HEK293 (cell line): ENCODE results near the gene PHF19.

ENCODE experiments used
- CTCF ChIA-PET: fragments of 350-600 bp; formaldehyde crosslinking; extraction: SDS; loops from one replicate; lab custom pipeline; 2021; ENCODE audit warnings: antibody characterized with exemption; lab: Yijun Ruan, JAX
- POLR2A ChIA-PET: fragments of 300-600 bp; formaldehyde crosslinking; extraction: SDS; loops from one replicate; lab custom pipeline; 2020; ENCODE audit warnings: antibody characterized with exemption, inconsistent platforms; lab: Yijun Ruan, JAX
- H3K27ac ChIP-seq: fragments of 200-500 bp; sonication (Bioruptor generic); 2 replicates; pipeline ENCODE4 v1.5.1; 2014; ENCODE audit warnings: low read depth, low read length, control low read depth, inconsistent platforms; ENCODE audit errors: extremely low read depth
- H3K36me3 ChIP-seq, 2 experiments: fragments of 200-500 bp in 1 of 2; sonication (Bioruptor generic) in 1 of 2; 1 replicate in 1 of 2; 2 replicates in 1 of 2; pipeline ENCODE4 v1.5.1; 2014 to 2017; ENCODE audit warnings: inconsistent platforms in 2 of 2, low read length in 2 of 2; ENCODE audit not compliant: control insufficient read depth in 2 of 2, insufficient read depth in 1 of 2
- H3K4me1 ChIP-seq: fragments of 200-500 bp; sonication (Bioruptor generic); 2 replicates; pipeline ENCODE4 v1.5.1; 2014; ENCODE audit warnings: mild to moderate bottlenecking, low read length, inconsistent platforms; ENCODE audit not compliant: control insufficient read depth, insufficient read depth
- H3K4me3 ChIP-seq: 2 replicates; pipeline ENCODE4 v1.5.1; 2011; ENCODE audit warnings: low read depth, mild to moderate bottlenecking, control low read depth, low read length, moderate library complexity
- H3K9me3 ChIP-seq: fragments of 200-500 bp; sonication (Bioruptor generic); 2 replicates; pipeline ENCODE4 v1.5.1; 2014; ENCODE audit warnings: low read depth, low read length, inconsistent platforms; ENCODE audit not compliant: control insufficient read depth, insufficient read depth
- GLI4 ChIP-seq: fragments of 450-650 bp; formaldehyde crosslinking; IDR thresholded peaks from 2 replicates; pipeline ENCODE4 v1.5.1; 2016; ENCODE audit warnings: missing biosample characterization, missing genetic modification characterization
- GLIS1 ChIP-seq: fragments of 450-650 bp; formaldehyde crosslinking; IDR thresholded peaks from 2 replicates; pipeline ENCODE4 v1.5.1; 2016; ENCODE audit warnings: missing biosample characterization, missing genetic modification characterization
- HOXA7 ChIP-seq: sonication (generic); formaldehyde crosslinking; IDR thresholded peaks from 2 replicates; pipeline ENCODE4 v1.8.1; 2022; ENCODE audit warnings: missing genetic modification reagents, borderline replicate concordance
- MYNN ChIP-seq: fragments of 450-650 bp; formaldehyde crosslinking; IDR thresholded peaks from 2 replicates; pipeline ENCODE4 v1.5.1; 2016; ENCODE audit warnings: missing biosample characterization, missing genetic modification characterization, borderline replicate concordance
- SP2 ChIP-seq: fragments of 450-650 bp; formaldehyde crosslinking; IDR thresholded peaks from 2 replicates; pipeline ENCODE4 v1.5.1; 2016; ENCODE audit warnings: missing biosample characterization, missing genetic modification characterization
- SP3 ChIP-seq: fragments of 450-650 bp; formaldehyde crosslinking; IDR thresholded peaks from 2 replicates; pipeline ENCODE4 v1.5.1; 2016; ENCODE audit warnings: missing biosample characterization, missing genetic modification characterization
- ZFHX2 ChIP-seq: fragments of 450-650 bp; formaldehyde crosslinking; conservative IDR thresholded peaks from 2 replicates; pipeline ENCODE4 v1.5.1; 2016; ENCODE audit warnings: missing biosample characterization, missing genetic modification characterization
- ZNF114 ChIP-seq: fragments of 450-650 bp; formaldehyde crosslinking; IDR thresholded peaks from 2 replicates; pipeline ENCODE4 v1.5.0; 2017; ENCODE audit warnings: missing biosample characterization, missing genetic modification characterization
- TF ChIP-seq, protein P1 (sequence below): fragments of 450-650 bp; formaldehyde crosslinking; IDR thresholded peaks from 2 replicates; pipeline ENCODE4 v1.5.1; 2016; ENCODE audit warnings: missing biosample characterization, missing genetic modification characterization
- TF ChIP-seq, protein P2 (sequence below): fragments of 450-650 bp; formaldehyde crosslinking; IDR thresholded peaks from 2 replicates; pipeline ENCODE4; 2016; ENCODE audit warnings: missing biosample characterization, missing genetic modification characterization
- TF ChIP-seq, protein P3 (sequence below): sonication (generic); formaldehyde crosslinking; IDR thresholded peaks from 2 replicates; pipeline ENCODE4 v1.8.1; 2022; ENCODE audit warnings: mild to moderate bottlenecking, moderate library complexity, missing genetic modification reagents
- TF ChIP-seq, protein P4 (sequence below): fragments of 450-650 bp; formaldehyde crosslinking; IDR thresholded peaks from 2 replicates; pipeline ENCODE4 v1.5.1; 2017; ENCODE audit warnings: missing biosample characterization, missing genetic modification characterization

PHF19 gene

DNA sequence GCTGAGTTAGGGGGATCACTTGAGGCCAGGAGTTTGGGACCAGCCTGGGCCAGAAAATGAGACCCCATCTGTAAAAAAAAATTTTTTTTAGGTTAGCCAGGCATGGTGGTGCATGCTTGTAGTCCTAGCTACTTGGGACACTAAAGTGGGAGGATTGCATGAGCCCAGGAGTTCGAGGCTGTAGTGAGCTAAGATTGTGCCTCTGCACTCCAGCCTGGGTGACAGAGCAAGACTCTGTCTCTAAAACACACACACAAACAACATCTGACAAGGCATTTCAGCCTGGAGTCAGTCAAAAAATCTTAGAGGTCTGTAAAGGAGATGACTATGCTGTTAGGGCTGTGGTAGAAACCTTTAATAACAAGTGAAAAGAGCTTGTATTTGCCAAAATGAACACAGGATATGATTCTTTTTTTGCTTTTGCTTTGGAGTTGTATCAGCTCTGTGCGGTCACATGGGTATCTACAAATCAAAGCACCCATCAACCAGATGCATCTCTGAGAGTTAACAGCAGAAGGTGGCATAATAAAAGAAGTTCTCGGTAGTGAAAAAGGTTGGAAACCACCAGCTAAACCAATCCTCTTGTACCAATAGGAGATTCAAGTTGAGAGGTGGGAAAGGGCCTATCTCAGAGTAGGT lies 30.6 kb downstream of the PHF19 start:
- no peak overlapping the region for H3K27ac ChIP-seq
- TF ChIP-seq SP2 (tag by site-specific recombination) = no peak
- TF ChIP-seq, protein P1, sequence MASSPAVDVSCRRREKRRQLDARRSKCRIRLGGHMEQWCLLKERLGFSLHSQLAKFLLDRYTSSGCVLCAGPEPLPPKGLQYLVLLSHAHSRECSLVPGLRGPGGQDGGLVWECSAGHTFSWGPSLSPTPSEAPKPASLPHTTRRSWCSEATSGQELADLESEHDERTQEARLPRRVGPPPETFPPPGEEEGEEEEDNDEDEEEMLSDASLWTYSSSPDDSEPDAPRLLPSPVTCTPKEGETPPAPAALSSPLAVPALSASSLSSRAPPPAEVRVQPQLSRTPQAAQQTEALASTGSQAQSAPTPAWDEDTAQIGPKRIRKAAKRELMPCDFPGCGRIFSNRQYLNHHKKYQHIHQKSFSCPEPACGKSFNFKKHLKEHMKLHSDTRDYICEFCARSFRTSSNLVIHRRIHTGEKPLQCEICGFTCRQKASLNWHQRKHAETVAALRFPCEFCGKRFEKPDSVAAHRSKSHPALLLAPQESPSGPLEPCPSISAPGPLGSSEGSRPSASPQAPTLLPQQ (tag by site-specific recombination) = no peak
- TF ChIP-seq MYNN (tag by site-specific recombination) = no peak
- ChIA-PET CTCF (interaction anchor here (1.2 to 1.6 kb wide), 2 partner anchors 90 to 91 kb away, joined by 3 to 5 read pairs; no protein-coding TSS in a partner anchor), POLR2A (interaction anchor here (1.3 kb wide), 1 partner anchor 23 kb away, joined by 4 read pairs; no protein-coding TSS in a partner anchor)
- H3K9me3 ChIP-seq = no peaks in the 10 kb centered on the region
- no peak overlapping the region for H3K4me3 ChIP-seq
- H3K4me1 ChIP-seq = no peaks in the 10 kb centered on the region
- H3K36me3 ChIP-seq = no peaks in the 10 kb centered on the region

DNA sequence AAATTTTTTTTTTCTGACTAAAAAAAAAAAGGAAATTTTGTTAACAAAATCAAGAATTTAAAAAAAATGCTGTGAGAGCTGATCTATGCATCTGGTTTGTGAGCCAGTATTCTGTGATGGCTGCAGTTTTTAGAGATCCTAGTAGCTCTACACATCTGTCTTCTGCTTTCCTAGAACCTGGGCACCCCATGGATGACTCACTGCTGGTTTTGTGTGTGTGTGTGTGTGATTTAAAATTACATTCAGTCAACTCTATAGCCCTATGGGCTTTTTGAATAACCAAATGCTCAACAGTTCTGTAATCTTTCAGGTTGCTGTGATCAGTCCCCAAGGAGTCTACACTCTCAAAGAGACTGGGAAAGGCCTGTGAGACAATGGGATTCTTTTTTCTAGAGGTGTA lies 31.7 kb downstream of the PHF19 start:
- TF ChIP-seq ZFHX2 (tag by site-specific recombination) = no peak
- TF ChIP-seq SP3 (tag by site-specific recombination) = no peak
- TF ChIP-seq GLIS1 = no peak
- TF ChIP-seq, protein P2, sequence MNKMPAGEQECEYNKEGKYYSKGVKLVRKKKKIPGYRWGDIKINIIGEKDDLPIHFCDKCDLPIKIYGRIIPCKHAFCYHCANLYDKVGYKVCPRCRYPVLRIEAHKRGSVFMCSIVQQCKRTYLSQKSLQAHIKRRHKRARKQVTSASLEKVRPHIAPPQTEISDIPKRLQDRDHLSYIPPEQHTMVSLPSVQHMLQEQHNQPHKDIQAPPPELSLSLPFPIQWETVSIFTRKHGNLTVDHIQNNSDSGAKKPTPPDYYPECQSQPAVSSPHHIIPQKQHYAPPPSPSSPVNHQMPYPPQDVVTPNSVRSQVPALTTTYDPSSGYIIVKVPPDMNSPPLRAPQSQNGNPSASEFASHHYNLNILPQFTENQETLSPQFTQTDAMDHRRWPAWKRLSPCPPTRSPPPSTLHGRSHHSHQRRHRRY (tag by site-specific recombination) = no peak
- TF ChIP-seq GLI4 = no peak
- Histone ChIP-seq H3K4me3 (no peak overlapping the region), H3K9me3 (no peaks in the 10 kb centered on the region), H3K36me3 (no peaks in the 10 kb centered on the region), H3K27ac (no peak overlapping the region), H3K4me1 (no peaks in the 10 kb centered on the region)
- ChIA-PET POLR2A (no interaction called here), CTCF (interaction anchor here (0.9 kb wide), 1 partner anchor 8 kb away, joined by 3 read pairs; no protein-coding TSS in a partner anchor)

DNA sequence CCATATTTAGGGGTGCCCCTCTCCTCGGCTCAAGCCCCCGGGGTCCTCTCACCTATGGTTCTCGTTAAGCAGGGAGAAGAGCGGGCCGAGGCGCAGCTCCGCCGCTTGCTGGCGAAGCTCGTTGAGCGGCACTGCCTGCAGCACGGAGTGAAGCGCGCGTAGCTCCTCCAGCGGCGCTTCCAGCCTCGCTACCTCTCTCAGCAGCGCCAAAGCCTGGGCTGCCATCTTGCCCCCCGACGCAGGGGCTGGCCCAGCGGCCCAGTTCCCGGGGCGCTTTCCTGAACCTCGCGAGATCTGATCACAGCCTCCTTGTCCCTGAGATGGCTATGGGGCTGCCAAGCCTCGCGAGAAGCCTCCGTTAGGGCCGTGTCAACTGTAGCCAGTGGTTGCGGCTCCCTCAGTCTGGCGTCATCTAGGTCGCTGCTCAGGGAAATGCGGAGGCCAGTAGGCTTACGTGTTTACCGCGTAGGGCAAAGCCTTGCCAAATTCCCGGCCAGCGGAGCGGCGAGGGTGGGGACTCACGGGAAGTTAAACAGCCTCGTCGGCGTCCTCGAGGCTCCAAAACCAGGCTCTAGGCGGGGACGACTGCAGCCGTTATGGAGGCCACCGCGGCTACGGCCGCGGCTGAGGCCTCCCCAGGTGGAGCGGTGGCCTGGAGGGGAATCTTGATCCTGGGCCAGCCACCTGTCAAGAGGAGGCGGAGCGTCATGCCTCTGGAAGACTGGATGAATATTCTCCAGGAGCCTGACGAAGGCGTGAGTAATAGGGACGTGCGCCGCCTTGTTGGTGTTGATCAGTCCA lies 34.1 kb downstream of the PHF19 start, which contains the start of gene PSMD5:
PSMD5 (minus strand) TSS at position 238 of the 801 bp plus-strand sequence; CDS start at position 225, 13 bp downstream.
- POLR2A ChIA-PET = interaction anchor here (0.5 to 0.8 kb wide), 2 partner anchors 32 to 214 kb away, joined by 3 to 5 read pairs; no protein-coding TSS in a partner anchor
- Histone ChIP-seq H3K9me3 (no peaks in the 10 kb centered on the region), H3K4me3 (peak within 1 kb of the TSS; percentile 55), H3K36me3 (no peaks in the 10 kb centered on the region)
- no peak for TF ChIP-seq HOXA7 (CRISPR knock-in tag)
- TF ChIP-seq, protein P3, sequence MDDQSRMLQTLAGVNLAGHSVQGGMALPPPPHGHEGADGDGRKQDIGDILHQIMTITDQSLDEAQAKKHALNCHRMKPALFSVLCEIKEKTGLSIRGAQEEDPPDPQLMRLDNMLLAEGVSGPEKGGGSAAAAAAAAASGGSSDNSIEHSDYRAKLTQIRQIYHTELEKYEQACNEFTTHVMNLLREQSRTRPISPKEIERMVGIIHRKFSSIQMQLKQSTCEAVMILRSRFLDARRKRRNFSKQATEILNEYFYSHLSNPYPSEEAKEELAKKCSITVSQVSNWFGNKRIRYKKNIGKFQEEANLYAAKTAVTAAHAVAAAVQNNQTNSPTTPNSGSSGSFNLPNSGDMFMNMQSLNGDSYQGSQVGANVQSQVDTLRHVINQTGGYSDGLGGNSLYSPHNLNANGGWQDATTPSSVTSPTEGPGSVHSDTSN (CRISPR knock-in tag) = 0 out of 2 replicates have a peak, but pooled peaks have one; percentile 34
- TF ChIP-seq, protein P4, sequence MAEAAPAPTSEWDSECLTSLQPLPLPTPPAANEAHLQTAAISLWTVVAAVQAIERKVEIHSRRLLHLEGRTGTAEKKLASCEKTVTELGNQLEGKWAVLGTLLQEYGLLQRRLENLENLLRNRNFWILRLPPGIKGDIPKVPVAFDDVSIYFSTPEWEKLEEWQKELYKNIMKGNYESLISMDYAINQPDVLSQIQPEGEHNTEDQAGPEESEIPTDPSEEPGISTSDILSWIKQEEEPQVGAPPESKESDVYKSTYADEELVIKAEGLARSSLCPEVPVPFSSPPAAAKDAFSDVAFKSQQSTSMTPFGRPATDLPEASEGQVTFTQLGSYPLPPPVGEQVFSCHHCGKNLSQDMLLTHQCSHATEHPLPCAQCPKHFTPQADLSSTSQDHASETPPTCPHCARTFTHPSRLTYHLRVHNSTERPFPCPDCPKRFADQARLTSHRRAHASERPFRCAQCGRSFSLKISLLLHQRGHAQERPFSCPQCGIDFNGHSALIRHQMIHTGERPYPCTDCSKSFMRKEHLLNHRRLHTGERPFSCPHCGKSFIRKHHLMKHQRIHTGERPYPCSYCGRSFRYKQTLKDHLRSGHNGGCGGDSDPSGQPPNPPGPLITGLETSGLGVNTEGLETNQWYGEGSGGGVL (tag by site-specific recombination) = no peak
- TF ChIP-seq ZNF114 (tag by site-specific recombination) = no peak
- TF ChIP-seq, all 188 proteins: peak for 1
- CTCF ChIA-PET = interaction anchor here (0.9 kb wide), 1 partner anchor 20 kb away, joined by 3 read pairs; no protein-coding TSS in a partner anchor
- Histone ChIP-seq H3K4me1 (no peaks in the 10 kb centered on the region), H3K27ac (no peak within 1 kb of the TSS; the same call in 1 of the 2 replicates)
